ENCODE data around the gene SUPV3L1.
A peak's percentile ranks its signal among the peaks of the same experiment; 100 is the strongest.
"Not testable (repeated sequence)": the region's sequence is repeated elsewhere in the genome, so short reads cannot be mapped to it uniquely, and the experiment has no call there.

SUPV3L1 gene

DNA sequence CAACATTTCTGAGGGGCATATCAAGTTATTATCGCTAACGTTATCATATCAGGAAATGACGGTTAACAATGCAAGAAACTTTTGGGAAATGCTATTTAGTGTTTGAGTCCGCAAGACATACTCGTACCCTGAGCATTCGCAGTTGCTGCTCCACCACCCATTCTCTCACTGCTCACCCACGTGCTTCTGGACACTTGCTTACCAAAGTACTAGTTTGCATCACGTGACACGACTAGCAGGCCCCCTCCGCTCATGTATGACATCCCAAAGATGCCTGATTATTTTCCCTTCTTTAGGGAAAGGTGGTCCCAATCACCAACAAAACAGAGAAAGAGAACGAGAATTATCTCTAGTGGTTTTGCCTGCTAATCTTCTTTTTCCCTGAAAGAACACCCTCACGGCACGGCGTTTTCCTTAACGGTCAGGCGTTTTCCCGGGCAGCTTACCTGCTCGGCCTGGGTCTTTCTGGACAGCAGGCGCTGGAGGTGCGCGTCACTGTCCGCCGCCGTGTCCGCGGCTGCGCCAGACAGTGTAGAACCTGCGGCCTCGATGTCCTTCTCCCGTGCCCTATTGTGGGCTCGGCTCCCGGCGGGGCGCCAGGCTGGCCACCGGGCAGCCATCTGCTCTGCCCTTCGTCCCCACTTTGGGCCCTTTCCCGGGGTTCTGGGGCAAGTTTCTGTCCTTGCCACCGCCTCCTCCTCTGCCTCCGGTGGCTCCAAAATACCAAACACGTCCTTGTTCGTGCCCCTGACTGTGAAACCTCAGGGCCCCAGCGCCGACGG, at the start of gene SUPV3L1:
Gene SUPV3L1, plus strand, starts transcription at position 492 of the 782 bp plus-strand sequence. Its CDS starts 58 bp downstream, at position 550.
- DNase-seq (ENCODE audit: low read depth), result peak; percentile 78

DNA sequence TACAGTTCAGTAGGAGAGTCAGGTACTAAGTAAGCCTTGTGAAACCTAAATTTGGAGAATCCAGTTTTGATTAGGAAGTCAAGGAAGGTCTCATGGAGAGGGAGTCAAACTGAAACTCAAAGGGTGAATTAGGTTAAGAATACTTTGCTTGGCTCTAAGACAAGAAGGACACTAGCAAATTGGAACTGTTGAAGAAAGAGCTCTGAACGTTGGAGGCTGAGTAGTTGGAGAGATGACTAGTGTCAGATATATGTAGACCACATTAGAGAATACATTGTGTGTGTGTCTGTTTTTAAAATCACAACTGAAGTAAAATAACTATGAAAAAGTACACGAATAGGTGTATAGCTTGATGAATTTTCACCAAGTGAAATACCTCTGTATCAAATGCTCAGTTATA, 49.8 kb upstream of the SUPV3L1 start:
- DNase-seq (ENCODE audit: low read depth), result no peak

GRCh38 chr10:69139961-69140360, 40.1 kb upstream of the SUPV3L1 start:
- no peak for DNase-seq (ENCODE audit: low read depth)

DNA sequence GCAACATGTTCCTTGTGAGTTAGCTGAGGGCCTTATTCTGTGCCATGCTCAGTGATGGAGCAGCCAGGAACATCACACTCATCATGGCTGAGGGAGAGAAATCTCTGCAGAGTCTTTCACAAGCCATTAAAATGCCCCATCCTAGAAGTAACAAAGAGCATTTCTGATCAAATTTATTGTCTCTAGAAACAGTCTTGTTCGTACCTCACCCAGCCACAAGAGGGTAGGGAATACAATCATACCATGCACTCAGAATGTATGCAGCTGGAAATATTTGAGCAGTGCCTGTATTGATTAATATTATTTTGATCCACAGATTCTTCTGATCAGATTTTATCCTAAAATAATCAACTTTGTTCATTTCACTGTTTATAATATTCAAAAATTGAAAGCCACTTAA, 38.7 kb upstream of the SUPV3L1 start:
- DNase-seq (ENCODE audit: low read depth), result no peak

DNA sequence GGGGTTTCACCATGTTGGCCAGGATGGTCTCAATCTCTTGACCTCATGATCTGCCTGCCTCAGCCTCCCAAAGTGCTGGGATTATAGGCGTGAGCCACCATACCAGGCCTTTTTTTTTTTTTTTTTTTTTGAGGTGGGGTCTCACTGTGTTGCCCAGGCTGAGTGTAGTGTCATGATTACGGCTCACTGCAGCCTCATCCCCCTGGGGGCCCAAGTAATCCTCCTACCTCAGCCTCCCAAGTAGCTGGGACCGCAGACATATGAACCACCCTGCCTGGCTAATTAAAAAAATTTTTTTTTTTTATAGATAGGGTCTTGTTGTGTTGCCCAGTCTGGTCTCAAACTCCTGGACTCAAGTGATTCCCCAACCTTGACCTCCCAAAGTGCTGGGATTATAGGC, 38.0 kb upstream of the SUPV3L1 start:
- DNase-seq (ENCODE audit: low read depth), result not testable (repeated sequence)

- DNase-seq (ENCODE audit: low read depth), result no peak
Measured at GRCh38 chr10:69142983-69143382, 37.1 kb upstream of the SUPV3L1 start.

GRCh38 chr10:69145329-69145728, 34.7 kb upstream of the SUPV3L1 start:
- no peak for DNase-seq (ENCODE audit: low read depth)

DNA sequence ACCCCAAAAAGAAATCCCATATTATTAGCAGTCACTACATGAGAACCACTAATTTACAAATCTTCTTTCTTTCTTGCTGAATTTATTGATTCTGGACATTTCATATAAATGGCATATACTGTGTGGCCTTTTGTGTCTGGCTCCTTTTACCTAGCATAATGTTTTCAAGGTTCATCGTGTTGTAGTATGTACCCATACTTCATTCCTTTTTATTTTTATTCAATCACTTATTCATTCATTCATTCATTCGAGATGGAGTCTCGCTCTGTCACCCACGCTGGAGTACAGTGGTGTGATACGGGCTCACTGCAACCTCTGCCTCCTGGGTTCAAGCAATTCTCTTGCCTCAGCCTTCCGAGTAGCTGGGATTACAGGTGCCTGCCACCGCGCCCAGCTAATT, 34.2 kb upstream of the SUPV3L1 start:
- DNase-seq (ENCODE audit: low read depth), result no peak

DNA sequence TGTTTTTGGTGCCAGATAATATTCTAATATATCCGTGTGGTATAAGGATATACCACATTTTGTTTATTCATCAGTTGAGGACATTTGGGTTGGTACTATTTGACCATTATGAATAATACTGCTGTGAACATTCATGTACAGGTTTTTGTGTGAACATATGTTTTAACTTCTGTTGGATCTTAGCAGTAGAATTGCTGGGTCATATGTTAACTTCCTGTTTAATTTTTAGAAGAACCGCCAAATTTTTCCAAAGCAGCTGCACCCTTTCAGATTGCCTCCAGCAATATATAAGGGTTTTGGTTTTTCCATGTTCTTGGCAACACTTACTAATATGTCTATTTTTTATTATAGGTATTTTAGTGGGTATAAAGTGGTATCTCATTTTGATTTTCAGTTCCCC, 33.3 kb upstream of the SUPV3L1 start:
- DNase-seq (ENCODE audit: low read depth), result no peak

- no peak for DNase-seq (ENCODE audit: low read depth)
Measured at GRCh38 chr10:69151984-69152383, 28.1 kb upstream of the SUPV3L1 start.

DNA sequence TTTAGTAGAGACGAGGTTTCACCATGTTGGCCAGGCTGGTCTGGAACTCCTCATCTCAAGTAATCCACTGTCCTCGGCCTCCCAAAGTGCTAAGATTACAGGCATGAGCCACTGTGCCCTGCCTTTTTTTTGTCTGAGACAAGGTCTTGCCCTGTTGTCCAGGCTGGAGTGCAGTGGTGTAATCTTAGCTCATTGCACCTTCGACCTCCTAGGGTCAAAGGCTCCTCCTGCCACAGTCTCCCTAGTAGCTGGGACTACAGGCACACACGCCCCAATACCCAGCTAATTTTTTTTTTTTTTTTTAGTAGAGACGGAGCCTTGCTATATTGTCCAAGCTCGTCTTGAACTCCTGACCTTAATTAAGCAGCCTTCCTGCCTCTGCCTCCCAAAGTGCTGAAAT, 26.8 kb upstream of the SUPV3L1 start:
- DNase-seq (ENCODE audit: low read depth), result no peak

- DNase-seq (ENCODE audit: low read depth), result no peak
Measured at GRCh38 chr10:69160809-69161241, 19.2 kb upstream of the SUPV3L1 start.

DNA sequence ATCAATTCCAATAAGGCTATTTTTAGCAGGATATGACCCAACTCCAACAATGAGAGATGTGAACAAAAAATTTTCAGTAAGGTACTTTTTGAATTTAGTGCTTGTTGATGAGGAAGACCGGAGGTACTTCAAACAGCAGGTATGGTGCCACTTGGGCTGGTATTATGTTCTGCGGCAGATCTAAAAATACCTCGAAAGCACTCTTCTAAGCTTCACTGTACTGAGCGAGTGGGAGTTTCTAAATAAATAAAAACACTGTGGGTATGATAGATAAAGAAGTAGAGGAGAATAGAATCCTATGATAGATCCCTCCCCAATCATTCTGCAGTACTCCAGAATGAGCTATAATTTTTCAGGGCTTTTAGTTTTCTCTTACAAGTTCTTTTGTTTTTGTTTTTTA, 11.5 kb upstream of the SUPV3L1 start:
- DNase-seq (ENCODE audit: low read depth), result no peak

GRCh38 chr10:69172241-69172982, 7.6 kb upstream of the SUPV3L1 start:
- no peak for DNase-seq (ENCODE audit: low read depth)

DNA sequence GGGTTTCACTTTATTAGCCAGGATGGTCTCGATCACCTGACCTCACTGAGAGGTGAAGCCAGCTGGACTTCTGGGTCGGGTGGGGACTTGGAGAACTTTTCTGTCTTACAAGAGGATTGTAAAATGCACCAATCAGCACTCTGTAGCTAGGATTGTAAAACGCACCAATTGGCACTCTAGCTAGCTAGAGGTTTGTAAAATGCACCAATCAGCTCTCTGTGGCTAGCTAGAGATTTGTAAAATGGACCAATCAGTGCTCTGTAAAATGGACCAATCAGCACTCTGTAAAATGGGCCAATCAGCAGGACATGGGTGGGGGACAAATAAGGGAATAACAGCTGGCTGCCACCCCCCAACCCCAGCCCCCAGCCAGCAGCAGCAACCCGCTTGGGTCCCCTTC, 4.7 kb upstream of the SUPV3L1 start:
- not testable (repeated sequence) for DNase-seq (ENCODE audit: low read depth)

- DNase-seq (ENCODE audit: low read depth), result no peak
Measured at GRCh38 chr10:69176823-69177222, 3.2 kb upstream of the SUPV3L1 start.

- DNase-seq (ENCODE audit: low read depth), result no peak
Measured at GRCh38 chr10:69179089-69179742, 818 bp upstream of the SUPV3L1 start.

- DNase-seq (ENCODE audit: low read depth), result no peak
Measured at GRCh38 chr10:69180525-69181204, 631 bp downstream of the SUPV3L1 start.

- DNase-seq (ENCODE audit: low read depth), result no peak
Measured at GRCh38 chr10:69181433-69181832, 1.4 kb downstream of the SUPV3L1 start.

DNA sequence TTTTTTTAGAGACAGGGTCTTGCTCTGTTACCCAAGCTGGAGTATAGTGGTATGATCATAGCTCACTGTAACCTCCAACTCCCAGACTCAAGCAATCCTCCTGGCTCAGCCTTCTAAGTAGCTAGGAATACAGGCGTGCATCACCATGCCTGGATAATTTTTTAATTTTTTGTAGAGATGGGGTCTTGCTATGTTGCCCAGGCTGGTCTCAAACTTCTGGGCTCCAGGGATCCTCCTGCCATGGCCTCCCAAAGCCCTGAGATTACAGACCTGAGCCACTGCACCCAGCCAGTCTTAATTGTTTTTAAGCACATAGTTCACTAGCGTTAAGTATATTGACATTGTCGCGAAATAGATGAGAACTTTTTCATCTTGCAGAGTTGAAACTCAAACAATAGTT, 2.0 kb downstream of the SUPV3L1 start:
- DNase-seq (ENCODE audit: low read depth), result no peak

DNA sequence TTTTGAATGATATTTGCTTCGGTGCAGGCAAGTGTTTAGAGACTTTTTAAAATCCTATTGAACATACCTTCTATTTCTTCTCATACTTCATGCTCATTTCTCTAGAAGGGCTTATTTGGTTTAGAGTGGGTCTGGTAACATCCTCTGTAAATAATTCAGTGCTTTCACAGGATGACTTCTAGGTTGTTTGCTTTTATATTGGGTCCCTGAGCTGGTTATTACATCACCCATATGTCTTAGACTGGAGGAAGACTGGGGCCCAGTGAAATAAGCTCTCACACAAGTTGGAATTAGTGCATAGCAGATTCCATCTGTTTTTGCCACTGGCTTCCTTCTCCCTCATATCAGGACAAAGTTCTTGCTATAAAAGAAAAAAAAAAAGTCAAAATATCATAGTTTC, 6.5 kb downstream of the SUPV3L1 start:
- DNase-seq (ENCODE audit: low read depth), result no peak

DNA sequence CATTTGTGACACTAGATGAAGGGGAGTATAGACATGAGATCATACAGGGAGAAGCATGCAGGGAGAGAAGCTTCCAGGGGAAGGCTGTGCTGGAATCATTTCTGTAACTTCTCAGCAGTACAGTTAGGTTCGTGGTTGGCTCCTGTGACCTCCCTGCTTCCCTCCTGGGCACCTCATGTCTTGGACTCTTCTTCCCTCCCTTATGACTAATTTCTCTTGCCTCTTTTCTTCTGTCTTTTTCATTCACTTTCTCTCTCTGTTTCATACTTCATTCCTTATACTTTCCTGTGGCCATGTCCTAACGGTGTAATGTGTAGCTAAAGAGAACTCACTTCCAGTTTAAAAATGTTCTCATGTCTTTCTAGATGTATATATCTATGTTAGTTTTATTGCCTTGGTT, 21.0 kb downstream of the SUPV3L1 start:
- no peak for DNase-seq (ENCODE audit: low read depth)
